GM18867 (cell line): ENCODE results near the gene UVRAG.

Experiments used
- ATAC-seq: cut with Tn5 transposase; IDR thresholded peaks from one replicate; pipeline ENCODE4 v1.9.1; 2021; ENCODE audit warnings: mild to moderate bottlenecking, moderate library complexity; ENCODE audit not compliant: unreplicated experiment

The UVRAG gene

GRCh38 chr11:76086743-76087635 lies 272.0 kb downstream of the UVRAG start:
- ATAC-seq, result no peak

DNA sequence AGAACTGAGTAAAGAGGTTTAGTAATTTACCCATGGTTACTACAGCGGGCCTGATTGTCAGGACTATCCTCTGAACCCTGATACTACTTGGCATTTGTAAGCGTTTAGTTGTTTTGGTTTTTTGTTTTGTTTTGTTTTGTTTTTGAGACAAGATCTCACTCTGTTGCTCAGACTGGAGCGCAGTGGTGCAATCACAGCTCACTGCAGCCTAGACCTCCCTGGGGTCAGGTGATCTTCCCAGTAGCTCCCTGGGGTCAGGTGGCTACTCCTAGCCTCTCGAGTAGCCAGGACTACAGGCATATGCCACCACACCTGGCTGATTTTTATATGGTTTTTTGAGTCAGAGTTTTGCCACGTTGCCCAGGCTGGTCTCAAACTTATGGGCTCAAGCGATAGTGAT lies 272.7 kb downstream of the UVRAG start:
- no peak for ATAC-seq

DNA sequence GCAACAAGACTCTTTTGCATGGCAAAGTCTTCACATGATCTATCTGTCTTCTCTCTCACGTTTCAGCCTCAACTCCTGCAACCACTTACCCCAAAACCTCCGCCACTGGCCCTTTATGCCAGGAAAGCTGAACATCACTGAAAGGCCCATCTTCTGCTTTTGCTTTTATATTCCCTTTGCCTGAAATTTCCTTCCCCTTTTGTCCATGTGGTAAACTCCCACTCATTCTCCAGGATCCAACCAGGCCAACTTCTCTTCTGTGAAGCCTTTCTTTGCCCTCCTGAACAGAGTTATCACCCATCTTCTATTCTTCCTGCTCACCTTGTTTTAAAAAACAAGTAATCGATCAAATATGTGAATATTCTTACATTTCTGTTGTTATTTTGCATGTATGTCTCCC lies 273.5 kb downstream of the UVRAG start:
- ATAC-seq, result no peak

DNA sequence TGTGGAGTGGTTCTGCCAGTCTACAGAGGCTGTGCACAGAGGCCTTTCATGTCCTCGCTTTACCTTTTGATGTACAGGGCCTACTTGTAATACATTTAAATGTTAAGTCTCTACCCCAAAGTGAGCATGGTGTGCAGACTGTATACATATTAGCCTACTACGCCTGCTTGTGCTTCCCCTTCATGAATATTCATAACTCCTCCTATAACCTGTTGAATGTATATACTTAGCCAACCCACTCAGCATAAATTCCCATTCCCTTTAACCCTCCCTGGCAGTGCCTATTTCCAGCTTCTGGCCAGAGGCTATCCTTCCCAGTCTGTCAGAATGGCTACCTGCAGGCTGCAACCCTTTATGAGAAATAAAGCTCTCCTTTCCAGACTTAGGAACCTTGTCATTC lies 275.2 kb downstream of the UVRAG start:
- ATAC-seq, result no peak

- ATAC-seq, result no peak
Observed at GRCh38 chr11:76090821-76091220, 275.8 kb downstream of the UVRAG start.

DNA sequence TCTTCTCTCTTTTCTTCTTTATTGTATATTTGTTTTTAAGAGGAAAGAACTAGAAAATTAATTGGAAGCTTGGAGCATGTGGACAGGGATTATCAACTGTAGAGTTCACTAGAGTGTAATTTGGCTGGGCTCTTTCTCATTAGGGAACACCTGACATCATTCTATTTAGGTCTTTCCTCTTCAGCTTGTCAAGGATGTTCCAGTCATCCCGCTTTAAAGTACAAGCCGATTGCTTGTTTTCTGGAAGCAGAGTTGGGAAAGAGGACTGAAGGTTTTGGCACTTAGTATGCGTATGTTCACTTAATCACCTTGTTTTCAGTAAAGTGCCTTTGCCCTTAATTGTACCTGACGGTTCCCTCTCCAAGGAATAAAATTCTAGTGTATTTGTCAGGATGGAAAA lies 279.7 kb downstream of the UVRAG start:
- ATAC-seq, result no peak

DNA sequence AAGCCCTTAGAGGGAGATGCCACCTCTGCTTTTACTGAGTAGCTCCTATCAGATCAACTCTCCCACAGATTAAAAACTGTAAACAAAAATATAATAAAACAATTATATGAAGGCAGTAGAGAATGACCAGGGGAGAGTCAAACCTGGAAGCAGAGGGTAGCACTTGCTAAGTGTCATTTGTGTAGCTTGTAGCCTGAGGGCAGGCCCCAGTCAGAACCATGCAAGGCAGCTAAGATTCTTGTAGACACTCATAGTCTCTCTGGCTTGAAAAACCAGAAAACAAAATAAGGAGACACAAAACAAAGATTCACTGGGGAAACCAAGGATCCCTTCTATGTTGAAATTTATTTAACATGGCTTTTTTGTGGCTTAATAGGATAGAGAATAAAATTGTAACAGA lies 280.9 kb downstream of the UVRAG start:
- ATAC-seq, result no peak

DNA sequence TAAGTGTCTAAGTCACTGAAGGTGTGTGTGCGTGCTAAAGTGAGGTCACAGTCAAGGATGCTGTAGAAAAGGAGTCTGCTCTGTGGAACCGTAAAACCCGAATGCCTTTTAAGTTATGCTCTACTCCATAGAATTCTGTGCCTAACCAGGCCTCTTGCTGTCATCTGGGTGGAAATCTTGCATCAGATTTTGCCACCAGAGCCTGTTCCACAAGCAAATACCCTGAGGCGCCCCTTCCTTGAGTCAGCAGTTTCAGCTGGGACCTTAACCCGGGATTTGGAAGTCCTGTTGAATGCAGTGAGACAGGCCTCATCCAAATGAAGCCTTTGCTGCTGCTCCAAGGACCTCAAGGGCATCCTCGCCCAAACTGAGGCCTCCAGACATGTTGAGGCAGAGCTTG lies 281.5 kb downstream of the UVRAG start:
- no peak for ATAC-seq

DNA sequence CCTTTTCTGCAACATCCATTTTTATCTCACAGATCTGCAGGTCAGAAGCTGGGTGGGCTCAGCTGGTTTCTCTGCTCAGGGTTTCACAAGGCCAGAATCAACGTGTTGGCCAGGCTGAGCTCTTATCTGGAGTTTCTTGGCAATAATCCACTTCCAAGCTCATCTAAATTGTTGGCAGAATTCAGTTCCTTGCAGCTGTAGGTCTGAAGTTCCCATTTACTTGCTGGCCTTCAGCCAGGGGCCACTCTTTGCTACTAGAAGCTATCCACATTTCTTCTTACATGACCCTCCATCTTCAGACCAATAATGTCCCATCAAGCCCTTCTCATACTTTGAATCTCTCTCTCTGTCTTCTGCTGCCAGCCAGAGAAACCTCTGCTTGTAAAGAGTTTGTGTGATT lies 287.8 kb downstream of the UVRAG start:
- ATAC-seq, result no peak

GRCh38 chr11:76103460-76103859 lies 288.4 kb downstream of the UVRAG start:
- ATAC-seq, result no peak

- ATAC-seq, result no peak
Observed at GRCh38 chr11:76104285-76104684, 289.3 kb downstream of the UVRAG start.

DNA sequence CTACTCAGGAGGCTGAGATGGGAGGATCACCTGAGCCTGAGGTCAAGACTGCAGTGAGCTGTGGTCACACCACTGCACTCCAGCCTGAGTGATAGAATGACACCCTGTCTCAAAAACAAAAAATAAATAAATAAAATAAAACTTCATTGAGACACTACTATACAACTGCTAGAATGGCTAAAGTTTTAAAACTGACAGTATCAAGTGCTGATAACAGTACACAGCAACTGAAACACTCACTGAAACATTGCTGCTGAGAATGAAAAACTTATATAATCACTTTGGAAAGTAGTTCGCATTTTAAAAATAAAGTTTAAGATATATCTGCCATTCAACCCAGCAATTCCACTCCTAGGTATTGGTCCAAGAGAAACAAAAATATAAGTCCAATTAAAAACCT lies 290.6 kb downstream of the UVRAG start:
- no peak for ATAC-seq

DNA sequence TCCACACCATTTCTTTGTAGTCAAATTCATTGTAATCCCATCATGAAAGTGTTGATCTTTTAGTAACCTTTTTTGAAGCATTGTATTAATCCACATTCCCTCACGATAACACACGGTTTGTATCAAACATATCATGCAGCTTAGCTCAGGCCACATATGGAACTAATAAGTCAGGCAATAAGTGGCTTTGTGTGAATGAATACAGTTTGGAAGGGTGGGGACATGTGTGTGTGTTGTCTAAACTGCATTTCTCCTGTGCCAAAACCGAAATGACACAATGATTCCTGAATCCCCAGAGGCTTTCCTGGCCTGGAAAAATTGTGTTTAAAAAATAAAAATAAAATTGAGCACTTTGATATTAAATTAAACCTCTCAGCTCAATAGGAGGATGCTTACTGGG lies 293.0 kb downstream of the UVRAG start:
- ATAC-seq, result no peak

DNA sequence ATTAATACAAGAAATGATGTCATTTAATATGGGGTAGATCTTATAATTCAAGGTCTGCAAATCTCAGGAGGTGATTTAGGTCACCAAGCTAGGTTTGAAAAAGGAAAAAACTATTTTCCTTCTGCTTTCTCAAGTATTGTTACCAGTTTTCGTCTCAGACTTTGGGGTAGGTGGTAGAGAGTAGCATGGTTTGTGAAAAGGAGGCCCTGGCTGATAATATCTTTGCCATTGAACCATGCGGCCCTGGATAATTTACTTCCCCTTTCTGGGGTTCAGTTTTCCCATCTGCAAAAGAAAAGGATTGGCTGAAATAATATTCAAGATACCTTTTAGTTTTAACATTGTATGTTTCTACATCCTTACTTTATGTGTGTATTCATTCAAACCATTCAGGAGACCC lies 299.2 kb downstream of the UVRAG start:
- no peak for ATAC-seq

DNA sequence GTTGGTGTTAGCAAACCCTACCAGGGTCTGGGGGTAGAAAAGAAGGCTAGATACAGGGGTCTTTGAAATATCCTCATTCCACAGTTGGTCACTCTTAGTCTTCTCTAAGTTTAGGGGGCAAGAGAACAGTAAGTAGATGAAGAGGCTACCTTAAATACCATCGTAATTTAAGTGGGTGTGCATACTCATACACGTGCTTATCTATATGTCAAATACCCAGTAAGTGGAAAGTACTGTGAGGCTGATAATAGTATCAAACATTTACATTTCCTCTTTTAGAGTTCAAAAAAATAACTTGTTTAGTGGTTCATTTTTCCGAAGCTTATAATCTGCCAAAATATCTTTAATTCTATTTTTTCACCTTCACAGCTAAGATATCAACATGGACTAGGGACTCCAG lies 300.5 kb downstream of the UVRAG start:
- no peak for ATAC-seq

- ATAC-seq, result no peak
Observed at GRCh38 chr11:76119032-76119431, 304.0 kb downstream of the UVRAG start.

DNA sequence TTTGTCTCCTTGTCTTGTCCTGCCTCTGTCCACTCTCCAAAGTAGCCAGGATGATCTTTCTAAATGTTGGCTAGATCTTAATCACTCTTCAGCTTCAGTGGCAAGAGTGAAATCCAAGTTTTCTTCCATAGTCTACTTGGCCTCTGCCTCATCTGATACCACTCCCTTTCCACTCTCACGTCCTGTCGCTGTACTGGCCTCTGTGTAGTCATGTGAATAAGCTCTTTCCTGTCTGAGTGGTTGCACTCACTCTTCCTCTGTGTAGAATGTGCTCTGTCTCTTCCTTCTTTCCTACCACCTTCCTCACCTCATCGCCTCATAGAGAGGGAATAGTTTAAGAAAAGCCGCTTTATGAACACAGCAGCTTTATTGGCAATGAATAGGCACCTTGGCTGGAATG lies 304.8 kb downstream of the UVRAG start:
- no peak for ATAC-seq

DNA sequence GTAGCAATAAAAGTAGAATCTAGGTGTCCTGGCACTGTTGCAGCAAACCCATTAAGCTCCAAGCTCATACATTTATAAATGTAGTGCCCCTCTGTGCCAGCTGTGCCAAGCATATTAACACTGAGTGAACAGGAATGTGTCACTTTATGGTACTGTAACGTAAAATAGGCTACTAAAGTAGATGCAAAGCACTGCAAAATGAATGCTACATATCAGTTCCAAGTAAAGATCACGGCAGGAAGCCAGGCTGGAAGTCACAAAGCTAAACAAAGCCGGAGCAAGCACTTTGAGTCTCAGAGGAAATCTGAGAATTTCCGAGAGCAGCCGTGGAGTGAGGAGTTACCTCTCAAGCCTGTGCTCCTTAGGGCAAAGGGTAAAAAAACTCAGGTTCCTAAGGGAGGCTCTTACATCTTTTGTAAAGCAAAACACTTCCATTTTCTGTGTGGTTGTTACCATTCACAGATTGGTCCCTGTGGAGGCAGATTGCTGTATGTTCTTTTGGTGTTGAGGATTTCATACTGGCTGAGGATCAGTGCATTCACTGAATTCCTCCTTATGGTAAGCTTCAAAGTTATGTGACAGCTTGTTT lies 305.6 kb downstream of the UVRAG start:
- ATAC-seq, result no peak

DNA sequence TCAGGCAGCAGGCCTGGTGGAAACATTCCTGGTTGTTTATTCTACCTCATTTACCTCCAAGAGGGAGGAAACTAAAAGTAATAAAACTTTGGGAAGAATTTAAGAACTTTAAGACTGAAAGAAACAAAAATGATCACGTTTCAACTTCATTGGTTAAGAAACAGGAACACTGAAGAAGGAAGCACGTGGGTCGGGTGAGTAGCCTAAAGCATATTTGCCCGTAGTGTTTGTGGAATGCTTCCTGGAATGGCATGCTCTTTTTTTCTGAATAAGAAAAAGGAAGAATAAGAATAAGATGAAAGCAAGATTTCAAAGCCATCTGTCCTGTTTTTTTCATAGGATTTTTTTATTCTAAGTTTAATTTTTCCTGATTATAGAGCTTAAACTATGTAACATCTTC lies 308.2 kb downstream of the UVRAG start:
- ATAC-seq, result no peak

- no peak for ATAC-seq
Observed at GRCh38 chr11:76124905-76125770, 310.1 kb downstream of the UVRAG start.

DNA sequence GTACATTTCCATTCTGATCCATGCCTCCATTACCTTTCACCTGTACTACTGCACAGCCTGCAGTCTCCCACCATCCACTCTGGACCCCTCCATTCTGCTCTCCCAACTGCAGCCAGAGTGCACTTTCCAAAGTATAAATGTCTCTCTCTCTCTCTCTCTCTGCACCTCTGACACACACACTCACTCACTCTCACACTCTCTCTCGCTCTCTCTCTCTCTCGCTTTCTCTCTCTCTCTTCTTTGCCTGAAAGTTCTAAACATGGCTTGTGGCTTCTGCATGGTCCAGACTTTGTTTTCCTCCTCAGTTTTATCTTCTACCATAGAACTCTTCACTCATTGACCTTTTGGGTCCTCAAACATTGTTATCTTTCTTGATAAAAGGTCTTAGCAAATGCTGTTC lies 314.7 kb downstream of the UVRAG start:
- ATAC-seq, result no peak

DNA sequence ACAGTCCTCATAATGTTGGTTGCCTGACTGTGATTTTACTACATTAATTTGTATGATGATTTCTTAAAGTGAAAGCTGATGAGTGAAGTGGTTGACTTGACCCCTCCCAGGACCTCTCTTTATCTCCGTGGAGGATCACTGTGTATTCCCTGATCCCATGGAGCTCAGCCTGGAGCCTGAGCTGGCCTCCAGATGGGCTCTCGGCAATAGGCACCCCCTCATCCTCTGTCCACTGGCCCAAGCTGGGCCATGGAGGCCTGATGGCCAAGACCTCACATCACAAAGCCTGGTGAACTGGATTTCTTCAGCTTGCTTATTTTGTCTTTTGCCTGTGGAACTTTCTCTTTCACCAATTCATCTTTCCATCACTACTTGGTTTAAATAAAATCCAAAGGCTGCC lies 316.1 kb downstream of the UVRAG start:
- ATAC-seq, result no peak
